Measurements from ENCODE around the gene FABP2. TPM values are rescaled to one million over a fixed set of nuclear protein-coding genes. Genes with fewer than 3 reads are reported as not detected.

The FABP2 gene
- total RNA-seq, 4 donors from 2014 or later: 112 to 528 (median 268) TPM

DNA sequence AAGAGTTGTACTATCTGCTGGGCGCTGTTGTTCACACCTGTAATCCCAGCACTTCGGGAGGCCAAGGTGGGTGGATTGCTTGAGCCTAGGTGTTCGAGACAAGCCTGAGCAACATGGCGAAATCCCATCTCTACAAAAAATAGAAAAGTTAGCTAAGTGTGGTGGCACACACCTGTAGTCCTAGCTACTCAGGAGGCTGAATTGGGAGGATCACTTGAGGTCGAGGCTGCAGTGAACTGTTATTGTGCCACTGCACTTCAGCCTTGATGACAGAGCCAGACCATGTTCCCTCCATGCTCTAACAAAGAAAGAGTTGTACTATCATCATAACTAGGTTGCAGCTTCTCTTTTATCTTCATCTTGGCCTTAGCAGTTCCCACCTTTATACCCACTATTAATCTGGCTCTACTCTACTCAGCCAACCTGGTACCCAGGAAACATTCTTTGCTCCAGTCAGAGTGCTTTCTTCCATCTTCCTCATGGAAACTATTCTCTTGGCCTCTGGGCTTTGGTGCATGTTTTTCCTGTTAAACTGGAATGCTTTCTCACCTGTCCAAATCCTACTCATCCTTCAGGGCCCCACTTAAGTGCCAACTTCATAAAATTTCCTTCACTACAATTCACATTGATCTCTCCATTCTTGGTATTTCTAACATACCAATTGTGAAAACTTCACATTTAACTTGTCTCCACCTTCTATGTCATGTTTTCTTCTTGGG lies 18.2 kb downstream of the FABP2 start:
- no peak for TF ChIP-seq POLR2A (IDR thresholded peaks at IDR 0.05)
- TF ChIP-seq, protein P1, sequence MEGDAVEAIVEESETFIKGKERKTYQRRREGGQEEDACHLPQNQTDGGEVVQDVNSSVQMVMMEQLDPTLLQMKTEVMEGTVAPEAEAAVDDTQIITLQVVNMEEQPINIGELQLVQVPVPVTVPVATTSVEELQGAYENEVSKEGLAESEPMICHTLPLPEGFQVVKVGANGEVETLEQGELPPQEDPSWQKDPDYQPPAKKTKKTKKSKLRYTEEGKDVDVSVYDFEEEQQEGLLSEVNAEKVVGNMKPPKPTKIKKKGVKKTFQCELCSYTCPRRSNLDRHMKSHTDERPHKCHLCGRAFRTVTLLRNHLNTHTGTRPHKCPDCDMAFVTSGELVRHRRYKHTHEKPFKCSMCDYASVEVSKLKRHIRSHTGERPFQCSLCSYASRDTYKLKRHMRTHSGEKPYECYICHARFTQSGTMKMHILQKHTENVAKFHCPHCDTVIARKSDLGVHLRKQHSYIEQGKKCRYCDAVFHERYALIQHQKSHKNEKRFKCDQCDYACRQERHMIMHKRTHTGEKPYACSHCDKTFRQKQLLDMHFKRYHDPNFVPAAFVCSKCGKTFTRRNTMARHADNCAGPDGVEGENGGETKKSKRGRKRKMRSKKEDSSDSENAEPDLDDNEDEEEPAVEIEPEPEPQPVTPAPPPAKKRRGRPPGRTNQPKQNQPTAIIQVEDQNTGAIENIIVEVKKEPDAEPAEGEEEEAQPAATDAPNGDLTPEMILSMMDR (IDR thresholded peaks at IDR 0.05): no peak
- Histone ChIP-seq H3K27me3 (no peaks in the 10 kb centered on the region), H3K36me3 (no peaks in the 10 kb centered on the region), H3K9me3 (no peaks in the 10 kb centered on the region), H3K27ac (no peak overlapping the region), H3K4me3 (no peak overlapping the region), H3K4me1 (peaks cover 0 to 5% (median 2%) of the 10 kb centered on the region in 4 donors)
- no peak for DNase-seq

DNA sequence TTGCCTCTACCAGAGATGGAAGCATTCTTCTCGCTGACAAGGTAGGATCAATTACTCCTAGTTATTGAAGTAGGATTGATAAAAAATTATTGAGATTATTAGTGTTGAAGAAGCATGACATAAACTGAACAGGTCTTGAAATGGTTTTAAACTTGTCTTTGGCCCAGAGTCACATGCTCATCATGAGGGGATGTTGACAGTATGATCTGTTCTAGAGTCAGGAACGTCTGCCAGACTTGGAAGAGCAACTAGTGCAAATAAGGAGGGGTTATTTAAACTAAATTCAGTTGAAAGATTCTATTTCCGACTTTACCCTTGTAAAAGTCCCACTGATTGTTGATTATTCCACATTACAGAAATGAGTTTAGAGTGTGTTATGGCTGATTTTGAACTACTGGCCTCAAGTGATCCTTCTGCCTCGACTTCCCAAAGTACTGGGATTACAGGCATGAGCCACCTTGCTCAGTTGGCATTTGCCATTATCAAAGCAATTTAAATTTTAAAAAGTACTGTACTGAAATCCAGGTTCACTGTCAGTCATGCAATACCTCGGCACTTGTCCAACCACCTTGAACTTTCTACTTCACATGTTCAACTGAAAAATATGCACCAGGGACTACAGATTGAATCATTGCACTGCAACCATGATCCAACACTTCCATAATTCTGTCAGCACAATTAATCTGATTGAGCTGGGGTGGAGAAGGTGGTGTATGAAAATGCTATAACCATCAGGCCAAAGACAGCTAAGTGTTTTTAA lies 19.7 kb downstream of the FABP2 start:
- Histone ChIP-seq H3K27ac (no peak overlapping the region), H3K4me3 (no peak overlapping the region), H3K27me3 (no peaks in the 10 kb centered on the region), H3K36me3 (peaks cover 0 to 4% (median 0%) of the 10 kb centered on the region in 3 donors), H3K9me3 (no peaks in the 10 kb centered on the region), H3K4me1 (peaks cover 0 to 20% (median 2%) of the 10 kb centered on the region in 4 donors)
- TF ChIP-seq, protein P1 (IDR thresholded peaks at IDR 0.05): no peak
- no peak for TF ChIP-seq POLR2A (IDR thresholded peaks at IDR 0.05)
- DNase-seq: no peak

DNA sequence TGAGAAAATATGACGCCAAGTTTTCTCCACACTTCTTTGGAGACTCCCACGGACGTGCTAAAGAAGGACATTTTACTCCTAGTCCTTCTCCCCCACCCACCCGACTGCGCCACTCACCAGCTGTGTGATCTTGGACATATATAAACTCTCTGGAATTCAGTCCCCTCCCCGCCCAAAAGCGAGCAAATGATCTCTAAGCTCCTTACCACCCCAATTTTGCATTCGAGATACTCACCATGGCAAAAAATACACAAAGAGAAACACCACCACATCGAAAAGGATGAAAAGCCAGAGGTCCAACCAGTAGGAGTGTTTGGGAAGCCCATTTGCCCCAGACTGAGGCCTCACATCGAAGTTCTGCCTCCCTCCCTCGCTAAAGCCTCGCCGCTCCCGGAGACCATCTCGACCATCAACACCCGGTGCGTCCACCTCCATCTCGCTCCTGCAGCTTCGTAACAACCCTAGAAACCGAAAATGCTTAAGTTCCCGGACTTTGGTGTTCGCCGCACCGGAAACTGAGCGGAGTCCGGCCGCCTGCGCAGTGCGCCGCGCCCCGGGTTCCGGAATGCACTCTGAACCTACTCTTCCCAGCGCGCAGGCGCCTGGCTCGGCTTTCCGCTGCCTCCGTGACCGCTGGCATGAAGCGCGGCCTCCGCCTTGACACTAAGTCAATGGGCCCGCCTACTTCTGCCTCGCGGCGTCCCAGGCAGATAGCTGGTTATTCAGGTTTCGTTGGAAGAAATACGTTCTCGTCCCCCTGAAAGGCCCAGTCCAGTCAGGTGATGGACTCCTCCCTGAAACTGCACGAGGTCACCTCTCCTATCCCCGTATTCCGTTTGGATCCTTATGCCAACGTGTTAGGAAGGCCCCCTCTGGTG lies 21.6 kb downstream of the FABP2 start:
- peak; percentile 87 to 90 for TF ChIP-seq POLR2A (IDR thresholded peaks at IDR 0.05)
- TF ChIP-seq, protein P1 (IDR thresholded peaks at IDR 0.05): peak in 2 of 6 experiments; percentile 21 to 36
- peaks cover 0 to 20% (median 0%) of the 10 kb centered on the region in 3 donors for H3K36me3 ChIP-seq
- peak overlapping the region; percentile 86 to 97 (median 90) for H3K27ac ChIP-seq
- H3K9me3 ChIP-seq: no peaks in the 10 kb centered on the region
- DNase-seq: peak; percentile 90 to 98 (median 98)
- H3K27me3 ChIP-seq: no peaks in the 10 kb centered on the region
- peak overlapping the region; percentile 61 to 88 (median 68) for H3K4me3 ChIP-seq
- peaks cover 0 to 21% (median 2%) of the 10 kb centered on the region in 4 donors for H3K4me1 ChIP-seq

DNA sequence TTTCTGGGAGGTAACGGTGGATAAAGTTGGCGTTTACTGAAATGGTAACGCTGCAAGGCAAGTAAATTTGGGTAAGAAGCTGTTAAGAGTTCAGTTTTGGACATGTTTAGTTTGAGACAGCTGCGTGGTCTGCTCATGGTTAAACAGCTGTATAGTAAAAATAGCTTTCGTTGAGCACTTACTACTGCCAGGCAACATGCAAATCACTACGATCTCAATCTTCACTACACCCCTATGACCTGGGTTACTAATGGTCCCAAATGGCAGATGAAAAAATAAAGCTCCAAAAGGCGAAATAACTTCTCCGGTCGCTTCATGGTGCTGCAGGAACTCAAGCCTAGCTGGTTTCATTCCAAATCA lies 22.2 kb downstream of the FABP2 start:
- peak in 1 of 3 donors; percentile 15 for DNase-seq
- H3K4me3 ChIP-seq: peak overlapping the region; percentile 61 to 88 (median 68)
- H3K36me3 ChIP-seq: peaks cover 0 to 20% (median 0%) of the 10 kb centered on the region in 3 donors
- TF ChIP-seq, protein P1 (IDR thresholded peaks at IDR 0.05): no peak
- no peak for TF ChIP-seq POLR2A (IDR thresholded peaks at IDR 0.05)
- peaks cover 0 to 21% (median 2%) of the 10 kb centered on the region in 4 donors for H3K4me1 ChIP-seq
- no peaks in the 10 kb centered on the region for H3K27me3 ChIP-seq
- no peaks in the 10 kb centered on the region for H3K9me3 ChIP-seq
- H3K27ac ChIP-seq: peak overlapping the region; percentile 86 to 97 (median 90)

DNA sequence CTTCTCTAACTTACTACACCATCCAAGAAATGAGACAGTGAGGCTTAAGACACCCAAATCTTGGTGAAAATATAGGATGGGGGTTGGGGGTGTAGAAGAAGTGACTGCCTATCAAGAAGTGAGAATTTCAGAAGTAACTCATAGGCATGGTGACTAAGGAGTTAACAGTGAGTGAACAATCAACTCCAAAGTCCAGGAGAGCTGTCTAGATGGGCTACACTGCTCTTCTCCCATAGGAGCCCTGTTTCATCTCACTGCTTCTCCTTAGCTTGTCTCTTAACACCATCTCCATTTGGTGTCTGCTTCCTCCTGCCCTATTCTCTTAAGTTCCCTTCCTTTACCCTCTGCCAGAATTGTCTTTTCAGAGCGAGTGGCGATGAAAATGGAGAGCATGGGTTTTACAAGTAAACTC lies 22.7 kb downstream of the FABP2 start:
- Histone ChIP-seq H3K27me3 (no peaks in the 10 kb centered on the region), H3K4me3 (peak overlapping the region; percentile 61 to 88 (median 68)), H3K27ac (peak overlapping the region; percentile 86 to 97 (median 90)), H3K4me1 (peaks cover 0 to 21% (median 2%) of the 10 kb centered on the region in 4 donors), H3K9me3 (no peaks in the 10 kb centered on the region), H3K36me3 (peaks cover 0 to 20% (median 0%) of the 10 kb centered on the region in 3 donors)
- TF ChIP-seq, protein P1 (IDR thresholded peaks at IDR 0.05): no peak
- no peak for TF ChIP-seq POLR2A (IDR thresholded peaks at IDR 0.05)
- DNase-seq: peak in 1 of 3 donors; percentile 53
